ENCODE results near the gene ABHD17B.

ABHD17B gene

DNA sequence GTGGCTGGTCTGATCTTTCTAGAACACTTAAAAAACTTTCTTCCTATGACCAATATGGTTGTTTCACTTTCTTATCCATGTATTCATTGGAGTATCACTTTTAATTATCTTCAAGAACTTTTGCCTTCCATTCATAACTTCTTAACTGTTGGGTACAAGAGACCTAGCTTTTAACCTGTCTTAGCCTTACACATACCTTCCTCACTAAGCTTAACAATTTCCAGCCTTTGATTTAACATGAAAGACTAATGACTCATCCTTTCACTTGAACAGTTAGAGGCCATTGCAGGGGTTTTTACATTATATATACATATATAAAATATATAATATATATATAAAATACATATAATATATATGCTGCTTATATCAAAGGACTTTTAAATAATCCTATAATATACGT is 57.9 kb downstream of the ABHD17B start:
- H3K36me3 ChIP-seq (ENCODE audit: control insufficient read depth, insufficient read depth, low read length) = no peaks in the 10 kb centered on the region
- H3K27ac ChIP-seq (ENCODE audit: low read depth, low read length) = no peak overlapping the region
- H3K4me3 ChIP-seq (ENCODE audit: low read depth, low read length) = no peak overlapping the region
- H3K9me3 ChIP-seq (ENCODE audit: control insufficient read depth, insufficient read depth, low read depth, low read length) = no peaks in the 10 kb centered on the region; the same call in 1 of the 2 replicates
- no peaks in the 10 kb centered on the region for H3K27me3 ChIP-seq (ENCODE audit: control insufficient read depth, insufficient read depth, low read length)
- no peaks in the 10 kb centered on the region for H3K4me1 ChIP-seq (ENCODE audit: control insufficient read depth, insufficient read depth, low read length)
- H3K9ac ChIP-seq (ENCODE audit: low read length) = no peak overlapping the region

DNA sequence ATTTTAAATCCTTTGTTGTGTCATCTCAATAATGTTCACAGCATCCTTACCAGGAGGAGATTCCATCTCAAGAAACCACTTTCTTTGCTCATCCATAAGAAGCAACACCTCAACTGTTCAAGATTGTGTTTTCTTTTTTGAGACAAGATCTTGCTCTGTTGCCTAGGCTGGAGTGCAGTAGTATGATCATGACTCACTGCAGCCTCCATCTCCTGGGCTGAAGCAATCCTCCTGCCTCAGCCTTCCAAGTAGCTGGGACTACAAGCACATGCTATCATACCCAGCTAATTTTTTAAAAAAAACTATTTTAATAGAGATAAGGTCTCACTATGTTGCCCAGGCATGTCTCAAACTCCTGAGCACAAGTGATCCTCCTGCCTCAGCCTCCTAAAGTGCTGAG is 60.0 kb downstream of the ABHD17B start:
- H3K4me1 ChIP-seq (ENCODE audit: control insufficient read depth, insufficient read depth, low read length) = no peaks in the 10 kb centered on the region
- H3K9ac ChIP-seq (ENCODE audit: low read length) = no peak overlapping the region
- H3K27me3 ChIP-seq (ENCODE audit: control insufficient read depth, insufficient read depth, low read length) = no peaks in the 10 kb centered on the region
- H3K4me3 ChIP-seq (ENCODE audit: low read depth, low read length) = no peak overlapping the region
- no peaks in the 10 kb centered on the region for H3K36me3 ChIP-seq (ENCODE audit: control insufficient read depth, insufficient read depth, low read length)
- no peak overlapping the region for H3K27ac ChIP-seq (ENCODE audit: low read depth, low read length)
- H3K9me3 ChIP-seq (ENCODE audit: control insufficient read depth, insufficient read depth, low read depth, low read length) = no peaks in the 10 kb centered on the region; the same call in 1 of the 2 replicates

DNA sequence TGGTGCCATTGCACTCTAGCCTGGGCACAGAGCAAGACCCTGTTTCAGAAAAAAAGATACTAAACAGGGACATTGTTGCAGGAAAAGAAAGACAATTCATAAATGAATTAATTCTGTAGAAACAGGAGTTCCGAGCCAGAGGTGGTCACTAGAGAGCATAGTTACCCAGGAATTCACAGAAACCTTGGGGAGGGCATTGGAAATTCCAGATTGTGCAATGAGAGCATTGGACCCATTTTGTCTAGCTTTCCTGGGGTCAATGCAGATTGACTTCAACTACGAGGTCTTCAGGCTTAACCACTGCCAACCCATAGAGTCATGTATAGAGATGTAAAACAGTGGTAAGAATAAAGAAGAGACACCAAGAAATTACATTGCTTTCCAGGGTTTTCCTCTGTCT is 63.1 kb downstream of the ABHD17B start:
- Histone ChIP-seq H3K9me3 (ENCODE audit: control insufficient read depth, insufficient read depth, low read depth, low read length) (no peaks in the 10 kb centered on the region; the same call in 1 of the 2 replicates), H3K4me3 (ENCODE audit: low read depth, low read length) (no peak overlapping the region), H3K27ac (ENCODE audit: low read depth, low read length) (no peak overlapping the region), H3K9ac (ENCODE audit: low read length) (no peak overlapping the region), H3K27me3 (ENCODE audit: control insufficient read depth, insufficient read depth, low read length) (no peaks in the 10 kb centered on the region), H3K4me1 (ENCODE audit: control insufficient read depth, insufficient read depth, low read length) (no peaks in the 10 kb centered on the region), H3K36me3 (ENCODE audit: control insufficient read depth, insufficient read depth, low read length) (no peaks in the 10 kb centered on the region)

DNA sequence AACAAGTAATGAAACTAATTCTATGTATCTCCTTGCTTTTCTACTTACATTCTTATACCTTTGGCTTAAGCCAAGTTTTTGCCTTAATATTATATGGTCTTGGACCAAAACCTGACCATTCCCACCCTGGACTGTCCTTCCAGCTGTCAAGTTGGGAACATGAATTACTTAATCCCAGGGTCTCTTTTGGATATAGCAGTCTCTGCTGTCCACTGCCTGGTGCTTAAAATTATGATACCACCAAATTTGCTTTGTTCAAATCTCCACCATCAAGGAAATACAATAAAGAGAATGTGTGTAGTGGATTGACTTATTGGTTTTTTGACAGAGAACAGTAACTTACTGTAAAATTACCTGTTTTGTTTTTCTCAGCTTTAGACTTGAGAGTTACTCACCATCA is 66.2 kb downstream of the ABHD17B start:
- H3K9me3 ChIP-seq (ENCODE audit: control insufficient read depth, insufficient read depth, low read depth, low read length) = no peaks in the 10 kb centered on the region
- H3K4me1 ChIP-seq (ENCODE audit: control insufficient read depth, insufficient read depth, low read length) = no peaks in the 10 kb centered on the region
- no peaks in the 10 kb centered on the region for H3K36me3 ChIP-seq (ENCODE audit: control insufficient read depth, insufficient read depth, low read length)
- no peak overlapping the region for H3K27ac ChIP-seq (ENCODE audit: low read depth, low read length)
- H3K27me3 ChIP-seq (ENCODE audit: control insufficient read depth, insufficient read depth, low read length) = no peaks in the 10 kb centered on the region
- no peak overlapping the region for H3K4me3 ChIP-seq (ENCODE audit: low read depth, low read length)
- no peak overlapping the region for H3K9ac ChIP-seq (ENCODE audit: low read length)

- Histone ChIP-seq H3K36me3 (ENCODE audit: control insufficient read depth, insufficient read depth, low read length) (no peaks in the 10 kb centered on the region), H3K9ac (ENCODE audit: low read length) (no peak overlapping the region), H3K9me3 (ENCODE audit: control insufficient read depth, insufficient read depth, low read depth, low read length) (peaks cover 1% of the 10 kb centered on the region; the same call in 1 of the 2 replicates), H3K4me1 (ENCODE audit: control insufficient read depth, insufficient read depth, low read length) (no peaks in the 10 kb centered on the region), H3K4me3 (ENCODE audit: low read depth, low read length) (no peak overlapping the region), H3K27ac (ENCODE audit: low read depth, low read length) (no peak overlapping the region), H3K27me3 (ENCODE audit: control insufficient read depth, insufficient read depth, low read length) (no peaks in the 10 kb centered on the region)
Measured at GRCh38 chr9:71839668-71840067, 71.3 kb downstream of the ABHD17B start.

DNA sequence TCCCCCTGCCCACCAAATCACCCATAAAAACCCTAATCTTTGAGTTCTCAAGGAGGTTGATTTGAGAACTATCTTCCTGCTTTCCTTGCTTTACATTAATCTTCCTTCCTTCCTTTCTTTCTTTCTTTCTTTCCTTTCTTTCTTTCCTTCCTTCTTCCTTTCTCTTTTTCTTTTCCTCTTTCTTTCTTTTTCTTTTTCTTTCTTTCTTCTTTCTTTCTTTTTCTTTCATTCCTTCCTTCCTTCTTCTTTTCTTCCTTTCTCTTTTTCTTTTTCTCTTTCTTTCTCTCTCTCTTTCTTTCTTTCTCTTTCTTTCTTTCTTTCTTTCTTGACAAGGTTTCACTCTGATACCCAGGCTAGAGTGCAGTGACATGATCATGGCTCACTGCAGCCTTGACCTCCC is 75.4 kb downstream of the ABHD17B start:
- no peak overlapping the region for H3K27ac ChIP-seq (ENCODE audit: low read depth, low read length)
- no peaks in the 10 kb centered on the region for H3K27me3 ChIP-seq (ENCODE audit: control insufficient read depth, insufficient read depth, low read length)
- no peaks in the 10 kb centered on the region for H3K36me3 ChIP-seq (ENCODE audit: control insufficient read depth, insufficient read depth, low read length)
- H3K4me3 ChIP-seq (ENCODE audit: low read depth, low read length) = no peak overlapping the region
- H3K9me3 ChIP-seq (ENCODE audit: control insufficient read depth, insufficient read depth, low read depth, low read length) = peaks cover 4% of the 10 kb centered on the region; the same call in 1 of the 2 replicates
- H3K9ac ChIP-seq (ENCODE audit: low read length) = no peak overlapping the region
- no peaks in the 10 kb centered on the region for H3K4me1 ChIP-seq (ENCODE audit: control insufficient read depth, insufficient read depth, low read length)

GRCh38 chr9:71830929-71831328 is 80.1 kb downstream of the ABHD17B start:
- Histone ChIP-seq H3K4me3 (ENCODE audit: low read depth, low read length) (no peak overlapping the region), H3K9ac (ENCODE audit: low read length) (no peak overlapping the region), H3K27me3 (ENCODE audit: control insufficient read depth, insufficient read depth, low read length) (no peaks in the 10 kb centered on the region), H3K4me1 (ENCODE audit: control insufficient read depth, insufficient read depth, low read length) (no peaks in the 10 kb centered on the region), H3K36me3 (ENCODE audit: control insufficient read depth, insufficient read depth, low read length) (no peaks in the 10 kb centered on the region), H3K27ac (ENCODE audit: low read depth, low read length) (no peak overlapping the region), H3K9me3 (ENCODE audit: control insufficient read depth, insufficient read depth, low read depth, low read length) (peaks cover 4% of the 10 kb centered on the region; the same call in 1 of the 2 replicates)

- no peak overlapping the region for H3K27ac ChIP-seq (ENCODE audit: low read depth, low read length)
- no peaks in the 10 kb centered on the region for H3K4me1 ChIP-seq (ENCODE audit: control insufficient read depth, insufficient read depth, low read length)
- H3K36me3 ChIP-seq (ENCODE audit: control insufficient read depth, insufficient read depth, low read length) = no peaks in the 10 kb centered on the region
- peaks cover 4% of the 10 kb centered on the region; the same call in 1 of the 2 replicates for H3K9me3 ChIP-seq (ENCODE audit: control insufficient read depth, insufficient read depth, low read depth, low read length)
- H3K9ac ChIP-seq (ENCODE audit: low read length) = no peak overlapping the region
- no peak overlapping the region for H3K4me3 ChIP-seq (ENCODE audit: low read depth, low read length)
- no peaks in the 10 kb centered on the region for H3K27me3 ChIP-seq (ENCODE audit: control insufficient read depth, insufficient read depth, low read length)
Measured at GRCh38 chr9:71830153-71830552, 80.8 kb downstream of the ABHD17B start.

- no peaks in the 10 kb centered on the region for H3K36me3 ChIP-seq (ENCODE audit: control insufficient read depth, insufficient read depth, low read length)
- H3K9ac ChIP-seq (ENCODE audit: low read length) = no peak overlapping the region
- H3K9me3 ChIP-seq (ENCODE audit: control insufficient read depth, insufficient read depth, low read depth, low read length) = no peaks in the 10 kb centered on the region
- H3K4me1 ChIP-seq (ENCODE audit: control insufficient read depth, insufficient read depth, low read length) = peaks cover 13% of the 10 kb centered on the region; the same call in 1 of the 2 replicates
- no peak overlapping the region for H3K4me3 ChIP-seq (ENCODE audit: low read depth, low read length)
- no peak overlapping the region for H3K27ac ChIP-seq (ENCODE audit: low read depth, low read length)
- H3K27me3 ChIP-seq (ENCODE audit: control insufficient read depth, insufficient read depth, low read length) = no peaks in the 10 kb centered on the region
Measured at GRCh38 chr9:71826279-71826678, 84.7 kb downstream of the ABHD17B start.

GRCh38 chr9:71824257-71824656 is 86.7 kb downstream of the ABHD17B start:
- Histone ChIP-seq H3K4me1 (ENCODE audit: control insufficient read depth, insufficient read depth, low read length) (peaks cover 14% of the 10 kb centered on the region; the same call in 1 of the 2 replicates), H3K27ac (ENCODE audit: low read depth, low read length) (no peak overlapping the region), H3K9ac (ENCODE audit: low read length) (no peak overlapping the region), H3K36me3 (ENCODE audit: control insufficient read depth, insufficient read depth, low read length) (no peaks in the 10 kb centered on the region), H3K27me3 (ENCODE audit: control insufficient read depth, insufficient read depth, low read length) (no peaks in the 10 kb centered on the region), H3K4me3 (ENCODE audit: low read depth, low read length) (no peak overlapping the region), H3K9me3 (ENCODE audit: control insufficient read depth, insufficient read depth, low read depth, low read length) (no peaks in the 10 kb centered on the region)

DNA sequence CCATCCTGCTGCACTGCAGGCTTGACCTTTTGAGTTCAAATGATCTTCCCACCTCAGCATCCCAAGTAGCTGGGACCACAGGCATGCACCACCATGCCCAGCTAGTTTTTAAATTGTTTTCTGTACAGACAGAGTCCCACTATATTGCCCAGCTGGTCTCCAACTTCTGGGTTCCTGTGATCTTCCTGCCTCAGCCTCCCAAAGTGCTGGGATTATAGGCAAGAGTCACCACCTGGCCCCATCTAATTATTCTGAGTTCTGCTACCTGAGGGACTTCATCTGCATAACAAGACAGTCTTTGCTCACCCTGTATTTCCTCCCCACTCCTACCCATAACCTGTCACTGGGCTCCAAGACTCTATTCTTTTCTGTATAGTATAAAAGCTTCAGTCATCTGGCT is 88.1 kb downstream of the ABHD17B start:
- no peak overlapping the region for H3K27ac ChIP-seq (ENCODE audit: low read depth, low read length)
- H3K27me3 ChIP-seq (ENCODE audit: control insufficient read depth, insufficient read depth, low read length) = no peaks in the 10 kb centered on the region
- H3K9ac ChIP-seq (ENCODE audit: low read length) = no peak overlapping the region
- no peak overlapping the region for H3K4me3 ChIP-seq (ENCODE audit: low read depth, low read length)
- no peaks in the 10 kb centered on the region for H3K9me3 ChIP-seq (ENCODE audit: control insufficient read depth, insufficient read depth, low read depth, low read length)
- H3K36me3 ChIP-seq (ENCODE audit: control insufficient read depth, insufficient read depth, low read length) = no peaks in the 10 kb centered on the region
- H3K4me1 ChIP-seq (ENCODE audit: control insufficient read depth, insufficient read depth, low read length) = peaks cover 14% of the 10 kb centered on the region; the same call in 1 of the 2 replicates

DNA sequence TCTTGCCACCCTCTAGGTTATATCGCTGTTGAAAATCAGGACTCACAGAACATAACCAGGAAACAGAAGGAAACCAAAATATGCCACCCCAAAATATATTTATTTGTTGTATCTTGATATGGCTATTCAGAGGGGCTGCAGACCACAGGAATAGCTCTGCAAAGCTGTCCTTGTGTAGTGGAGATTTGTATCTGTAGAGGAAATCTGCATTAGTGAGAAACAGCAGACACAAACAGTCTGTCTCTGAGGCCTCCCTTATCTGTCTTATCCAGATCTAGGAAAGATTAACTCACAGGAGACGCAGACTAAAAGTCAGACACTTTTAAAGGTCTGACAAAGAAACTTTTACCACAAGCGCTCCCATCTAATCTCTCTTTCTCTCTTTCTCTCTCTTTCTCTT is 88.5 kb downstream of the ABHD17B start:
- Histone ChIP-seq H3K27ac (ENCODE audit: low read depth, low read length) (no peak overlapping the region; the same call in 1 of the 2 replicates), H3K4me3 (ENCODE audit: low read depth, low read length) (no peak overlapping the region), H3K9me3 (ENCODE audit: control insufficient read depth, insufficient read depth, low read depth, low read length) (no peaks in the 10 kb centered on the region), H3K4me1 (ENCODE audit: control insufficient read depth, insufficient read depth, low read length) (peaks cover 16% of the 10 kb centered on the region), H3K36me3 (ENCODE audit: control insufficient read depth, insufficient read depth, low read length) (no peaks in the 10 kb centered on the region), H3K9ac (ENCODE audit: low read length) (no peak overlapping the region), H3K27me3 (ENCODE audit: control insufficient read depth, insufficient read depth, low read length) (no peaks in the 10 kb centered on the region)

Measured in HUES6 (cell line).